ENCODE data around the gene SLC25A46.
"Not testable (repeated sequence)": the region's sequence is repeated elsewhere in the genome, so short reads cannot be mapped to it uniquely, and the experiment has no call there.

Gene SLC25A46

GRCh38 chr5:110738812-110739651 is at the start of gene SLC25A46:
TSS of gene SLC25A46 (plus strand) at chr5:110739007. CDS start at chr5:110739120, 113 bp downstream.
- peak; percentile 73 to 89 for DNase-seq (ENCODE audit: low read depth in 1 of 2, low spot score in 1 of 2)
- in situ Hi-C loops (cut with HindIII; ENCODE audit: low pct_unique_long_range_greater_than_20kb, low sequenced_read_pairs) = no loop called here
- TF ChIP-seq JUND (IDR thresholded peaks at IDR 0.05; ENCODE audit: low read depth) = no peak

- in situ Hi-C loops (cut with HindIII; ENCODE audit: low pct_unique_long_range_greater_than_20kb, low sequenced_read_pairs); DNase-seq (ENCODE audit: low read depth in 1 of 2, low spot score in 1 of 2): not testable (repeated sequence)
Observed at GRCh38 chr5:110690587-110690986, 48.2 kb upstream of the SLC25A46 start.

- peak in 1 of 2 experiments; percentile 15 for DNase-seq (ENCODE audit: low read depth in 1 of 2, low spot score in 1 of 2)
- in situ Hi-C loops (cut with HindIII; ENCODE audit: low pct_unique_long_range_greater_than_20kb, low sequenced_read_pairs) = not testable (repeated sequence)
Observed at GRCh38 chr5:110692669-110693068, 46.1 kb upstream of the SLC25A46 start.

DNA sequence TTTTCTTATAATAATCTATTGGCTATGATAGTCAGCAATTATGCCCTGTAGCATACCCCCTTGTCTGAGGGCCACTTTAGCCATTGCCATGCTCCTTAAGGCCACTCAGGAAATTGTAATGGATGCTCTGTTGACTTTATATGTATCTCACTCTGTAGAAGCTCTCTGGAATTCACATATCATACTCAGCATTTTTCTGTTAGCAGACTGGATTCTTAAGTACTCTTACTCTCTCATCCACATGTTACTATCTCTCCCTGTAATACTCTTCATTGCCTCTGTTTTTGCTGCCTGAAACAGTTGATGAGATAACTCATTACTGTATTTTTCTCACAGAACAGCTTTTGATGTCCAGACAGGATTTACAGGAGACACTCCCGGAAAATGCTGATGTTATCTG is 36.5 kb upstream of the SLC25A46 start:
- in situ Hi-C loops (cut with HindIII; ENCODE audit: low pct_unique_long_range_greater_than_20kb, low sequenced_read_pairs) = no loop called here
- DNase-seq (ENCODE audit: low read depth in 1 of 2, low spot score in 1 of 2) = no peak
- TF ChIP-seq JUND (IDR thresholded peaks at IDR 0.05; ENCODE audit: low read depth) = no peak

DNA sequence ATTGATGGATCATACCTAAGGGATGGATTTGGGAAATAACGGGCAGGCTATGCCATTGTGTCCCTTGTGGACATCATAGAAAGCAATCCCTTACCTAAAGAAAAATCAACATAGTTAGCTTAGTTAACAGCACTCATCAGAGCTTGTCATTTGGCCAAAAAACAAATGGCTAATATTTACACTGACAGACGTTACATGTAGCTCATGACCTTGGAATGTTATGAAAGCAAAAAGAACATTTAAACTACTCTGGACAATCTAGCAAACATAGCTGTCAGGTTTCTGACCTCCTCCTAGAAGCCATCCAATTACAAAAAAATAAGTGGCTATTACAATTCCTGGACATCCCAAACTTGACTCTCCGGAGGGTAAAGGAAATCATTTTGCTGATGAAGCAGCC is 36.1 kb upstream of the SLC25A46 start:
- in situ Hi-C loops (cut with HindIII; ENCODE audit: low pct_unique_long_range_greater_than_20kb, low sequenced_read_pairs) = no loop called here
- no peak for TF ChIP-seq JUND (IDR thresholded peaks at IDR 0.05; ENCODE audit: low read depth)
- DNase-seq (ENCODE audit: low read depth in 1 of 2, low spot score in 1 of 2) = no peak

GRCh38 chr5:110703481-110703880 is 35.3 kb upstream of the SLC25A46 start:
- in situ Hi-C loops (cut with HindIII; ENCODE audit: low pct_unique_long_range_greater_than_20kb, low sequenced_read_pairs) = no loop called here
- DNase-seq (ENCODE audit: low read depth in 1 of 2, low spot score in 1 of 2) = no peak
- TF ChIP-seq JUND (IDR thresholded peaks at IDR 0.05; ENCODE audit: low read depth) = no peak

GRCh38 chr5:110705349-110705748 is 33.5 kb upstream of the SLC25A46 start:
- no peak for DNase-seq (ENCODE audit: low read depth in 1 of 2, low spot score in 1 of 2)
- TF ChIP-seq JUND (IDR thresholded peaks at IDR 0.05; ENCODE audit: low read depth) = no peak
- in situ Hi-C loops (cut with HindIII; ENCODE audit: low pct_unique_long_range_greater_than_20kb, low sequenced_read_pairs) = no loop called here

DNA sequence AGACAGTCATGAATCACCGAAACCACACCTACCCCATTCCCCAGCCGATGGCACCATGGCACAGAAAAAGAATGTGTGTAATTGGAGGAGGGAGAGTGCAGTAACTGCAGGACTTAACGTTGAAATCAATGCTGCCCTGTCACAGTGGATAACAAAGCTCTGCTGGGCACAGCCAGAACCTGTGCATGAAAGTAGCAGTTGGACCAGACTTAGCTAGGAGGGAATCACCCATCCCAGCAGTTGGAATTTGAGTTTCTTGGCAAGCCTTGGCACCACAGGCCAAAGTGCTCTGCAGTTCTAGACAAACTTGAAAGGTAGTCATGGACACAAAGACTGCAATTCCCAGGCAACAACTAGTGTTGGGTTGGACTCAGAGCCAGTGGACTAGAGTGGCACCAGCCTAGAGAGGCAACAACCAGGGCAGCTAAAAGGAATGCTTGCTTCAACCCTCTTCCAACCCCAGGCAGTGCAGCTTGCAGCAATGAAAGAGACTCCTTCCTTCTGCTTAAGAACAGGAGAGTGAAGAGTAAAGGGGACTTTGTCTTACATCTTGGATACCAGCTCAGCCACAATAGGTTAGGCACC is 31.5 kb upstream of the SLC25A46 start:
- TF ChIP-seq JUND (IDR thresholded peaks at IDR 0.05; ENCODE audit: low read depth) = no peak
- in situ Hi-C loops (cut with HindIII; ENCODE audit: low pct_unique_long_range_greater_than_20kb, low sequenced_read_pairs) = no loop called here
- no peak for DNase-seq (ENCODE audit: low read depth in 1 of 2, low spot score in 1 of 2)

GRCh38 chr5:110716247-110717245 is 22.3 kb upstream of the SLC25A46 start:
- TF ChIP-seq JUND (IDR thresholded peaks at IDR 0.05; ENCODE audit: low read depth) = no peak
- in situ Hi-C loops (cut with HindIII; ENCODE audit: low pct_unique_long_range_greater_than_20kb, low sequenced_read_pairs) = no loop called here
- peak in 1 of 2 experiments; percentile 31 for DNase-seq (ENCODE audit: low read depth in 1 of 2, low spot score in 1 of 2)

GRCh38 chr5:110718311-110718710 is 20.5 kb upstream of the SLC25A46 start:
- DNase-seq (ENCODE audit: low read depth in 1 of 2, low spot score in 1 of 2) = no peak
- TF ChIP-seq JUND (IDR thresholded peaks at IDR 0.05; ENCODE audit: low read depth) = no peak
- in situ Hi-C loops (cut with HindIII; ENCODE audit: low pct_unique_long_range_greater_than_20kb, low sequenced_read_pairs) = no loop called here

DNA sequence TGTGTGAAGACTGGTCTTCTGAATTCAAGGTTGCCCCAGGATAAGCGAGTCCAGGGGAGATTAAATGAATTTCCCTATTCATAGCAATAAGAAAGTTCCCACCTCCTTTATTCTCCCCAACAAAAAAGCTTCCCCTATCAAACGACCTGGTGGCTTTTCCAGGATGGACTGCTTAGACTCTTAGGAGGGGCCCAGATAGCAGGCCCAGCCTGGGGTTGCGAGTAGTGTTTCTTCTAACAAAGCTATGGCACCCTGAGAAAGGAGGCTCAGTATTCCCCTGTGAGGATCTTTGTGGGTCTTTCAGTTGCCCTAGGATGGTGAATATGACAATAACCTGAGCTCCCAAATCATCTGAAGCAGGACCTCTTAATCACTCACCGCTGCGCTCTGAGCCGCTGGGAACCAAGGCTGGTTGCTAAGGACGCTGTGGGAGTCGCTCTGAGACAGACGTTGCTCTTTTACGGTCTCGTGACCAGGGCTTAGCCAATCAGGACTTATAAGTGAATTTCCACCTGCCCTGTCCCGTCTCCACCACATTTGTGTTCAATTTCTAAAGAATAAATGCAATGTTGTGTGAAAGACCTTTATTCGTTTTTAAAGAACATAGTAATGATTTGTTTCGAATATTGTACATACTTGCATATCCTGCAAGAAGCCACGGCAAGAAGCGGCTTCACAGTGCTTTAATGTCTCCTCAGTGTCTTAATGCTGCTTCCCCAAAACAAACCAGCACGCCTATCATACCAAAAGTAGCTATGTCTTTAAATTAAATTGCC is 12.4 kb upstream of the SLC25A46 start, which contains the start of gene TMEM232:
TMEM232 (minus strand) TSS at position 423 of the 776 bp plus-strand sequence. CDS start 59,319 bp downstream, outside the sequence.
- peak; percentile 83 to 90 for DNase-seq (ENCODE audit: low read depth in 1 of 2, low spot score in 1 of 2)
- TF ChIP-seq JUND (IDR thresholded peaks at IDR 0.05; ENCODE audit: low read depth) = no peak
- in situ Hi-C loops (cut with HindIII; ENCODE audit: low pct_unique_long_range_greater_than_20kb, low sequenced_read_pairs) = no loop called here

DNA sequence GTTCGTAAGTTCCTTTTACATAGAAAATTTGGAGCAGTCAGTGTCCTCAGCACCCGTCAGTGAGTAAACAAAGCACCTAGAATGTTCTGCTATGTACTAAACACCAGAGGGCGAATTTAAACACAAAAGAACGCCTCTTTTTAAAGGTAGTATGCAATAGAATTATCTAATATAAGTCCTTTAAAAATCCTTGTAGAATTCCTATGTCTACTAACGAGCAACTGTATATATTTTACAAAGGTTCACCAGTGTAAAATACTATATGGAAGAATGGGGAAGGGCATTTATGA is 11.8 kb upstream of the SLC25A46 start:
- in situ Hi-C loops (cut with HindIII; ENCODE audit: low pct_unique_long_range_greater_than_20kb, low sequenced_read_pairs) = no loop called here
- no peak for TF ChIP-seq JUND (IDR thresholded peaks at IDR 0.05; ENCODE audit: low read depth)
- DNase-seq (ENCODE audit: low read depth in 1 of 2, low spot score in 1 of 2) = peak; percentile 5 to 61

GRCh38 chr5:110731499-110731898 is 7.3 kb upstream of the SLC25A46 start:
- DNase-seq (ENCODE audit: low read depth in 1 of 2, low spot score in 1 of 2); in situ Hi-C loops (cut with HindIII; ENCODE audit: low pct_unique_long_range_greater_than_20kb, low sequenced_read_pairs): not testable (repeated sequence)
